Esophagus mucosa (tissue), 1 donor: ENCODE data around the gene EIF3B. TPM values are rescaled to one million over a fixed set of nuclear protein-coding genes. Genes with fewer than 3 reads are reported as not detected.
"Not testable (repeated sequence)": the region's sequence is repeated elsewhere in the genome, so short reads cannot be mapped to it uniquely, and the experiment has no call there.

ENCODE experiments used
- ATAC-seq: fragments of 200-7000 bp; cut with Tn5 transposase; one replicate; pipeline ENCODE4 v1.9.1; 2020
- total RNA-seq: library from RNA; stranded (reverse); gene quantifications from one replicate; pipeline ENCODE4 v1.2.4, GENCODE V29; 2023
- donor health status: DM: yes; HTN: yes; CAD: no.

Gene EIF3B
- total RNA-seq, 1 donor from 2014 or later = 119 TPM

DNA sequence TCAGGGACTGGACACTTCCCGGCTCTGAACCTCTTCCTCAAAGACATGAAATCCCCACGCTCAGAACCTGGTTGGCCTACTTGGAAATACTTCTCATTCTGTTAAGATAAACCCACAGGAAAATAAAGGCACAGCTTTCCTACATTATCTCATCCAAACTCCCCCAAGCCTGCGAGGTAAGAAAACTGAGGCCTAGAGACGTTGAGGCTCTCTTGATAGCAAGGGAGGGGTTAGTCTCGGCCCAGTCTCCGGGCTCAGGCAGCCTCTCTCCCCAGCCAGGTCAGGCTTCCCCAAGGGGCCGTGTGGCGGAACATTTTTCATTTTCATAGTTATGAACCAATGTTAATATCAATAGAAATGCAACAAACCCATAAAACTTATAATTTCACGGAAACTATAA is 4.6 kb upstream of the EIF3B start:
- no peak for ATAC-seq

DNA sequence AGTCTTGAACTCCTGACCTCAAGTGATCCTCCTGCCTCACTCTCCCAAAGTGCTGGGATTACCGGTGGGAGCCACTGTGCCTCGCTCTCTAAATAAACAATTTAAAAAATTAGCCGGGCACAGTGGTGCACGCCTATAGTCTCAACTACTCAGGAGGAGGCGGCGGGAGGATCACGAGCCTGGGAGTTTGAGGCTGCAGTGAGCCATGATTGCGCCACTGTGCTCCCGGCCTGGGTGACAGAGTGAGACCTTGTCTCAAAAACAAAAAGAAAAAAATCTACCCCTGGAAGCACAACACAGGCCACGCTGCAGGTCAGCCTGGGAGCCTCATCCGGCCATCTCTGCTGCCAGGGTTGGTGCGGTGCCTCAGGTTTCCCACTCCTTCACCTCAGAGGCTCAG is 3.8 kb upstream of the EIF3B start:
- no peak for ATAC-seq

DNA sequence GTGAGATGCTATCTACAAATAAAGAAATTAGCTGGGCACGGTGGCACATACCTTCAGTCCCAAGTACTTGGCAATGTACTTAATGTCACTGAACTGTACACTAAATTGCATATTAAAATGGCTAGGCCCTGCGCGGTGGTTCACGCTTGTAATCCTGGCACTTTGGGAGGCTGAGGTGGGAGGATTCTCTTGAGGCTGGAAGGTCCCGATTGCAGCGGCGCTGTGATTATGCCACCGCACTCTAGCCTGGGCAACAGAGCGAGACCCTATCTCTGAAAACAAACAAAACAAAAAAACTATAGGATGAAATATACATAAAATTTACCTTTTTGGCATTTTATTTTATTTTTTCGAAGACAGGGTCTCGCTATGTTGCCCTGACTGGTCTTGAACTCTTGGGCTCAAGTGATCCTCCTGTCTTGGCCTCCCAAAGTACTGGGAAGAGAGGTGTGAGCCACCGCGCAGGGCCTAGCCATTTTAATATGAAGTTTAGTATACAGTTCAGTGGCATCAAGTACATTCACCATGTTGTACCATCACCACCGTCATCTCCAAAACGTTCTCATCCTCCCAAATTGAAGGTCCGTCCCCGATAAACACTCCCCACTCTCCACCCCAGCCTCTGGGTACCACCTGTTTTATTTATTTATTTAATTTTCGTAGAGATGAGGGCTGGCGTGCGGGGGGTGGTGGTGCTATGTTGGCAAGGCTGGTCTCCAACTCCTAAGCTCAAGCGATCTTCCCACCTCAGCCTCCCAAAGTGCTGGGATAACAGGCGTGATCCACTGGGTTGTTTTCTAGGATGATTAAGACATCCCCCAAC is 1.3 kb upstream of the EIF3B start:
- ATAC-seq = no peak

DNA sequence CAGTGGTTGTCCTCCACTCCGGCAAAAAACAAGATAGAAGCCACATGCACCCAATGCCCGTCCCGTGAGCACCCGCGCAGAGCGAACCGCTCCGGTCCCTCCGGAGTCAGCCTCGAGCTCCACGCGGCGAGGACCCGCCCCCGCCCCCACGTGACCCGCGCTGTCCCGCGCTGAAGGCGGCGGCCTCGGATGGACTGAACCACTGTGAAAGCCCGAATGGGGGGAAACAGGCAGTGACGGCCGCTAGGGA is 766 bp upstream of the EIF3B start:
- peak; percentile 85 for ATAC-seq

DNA sequence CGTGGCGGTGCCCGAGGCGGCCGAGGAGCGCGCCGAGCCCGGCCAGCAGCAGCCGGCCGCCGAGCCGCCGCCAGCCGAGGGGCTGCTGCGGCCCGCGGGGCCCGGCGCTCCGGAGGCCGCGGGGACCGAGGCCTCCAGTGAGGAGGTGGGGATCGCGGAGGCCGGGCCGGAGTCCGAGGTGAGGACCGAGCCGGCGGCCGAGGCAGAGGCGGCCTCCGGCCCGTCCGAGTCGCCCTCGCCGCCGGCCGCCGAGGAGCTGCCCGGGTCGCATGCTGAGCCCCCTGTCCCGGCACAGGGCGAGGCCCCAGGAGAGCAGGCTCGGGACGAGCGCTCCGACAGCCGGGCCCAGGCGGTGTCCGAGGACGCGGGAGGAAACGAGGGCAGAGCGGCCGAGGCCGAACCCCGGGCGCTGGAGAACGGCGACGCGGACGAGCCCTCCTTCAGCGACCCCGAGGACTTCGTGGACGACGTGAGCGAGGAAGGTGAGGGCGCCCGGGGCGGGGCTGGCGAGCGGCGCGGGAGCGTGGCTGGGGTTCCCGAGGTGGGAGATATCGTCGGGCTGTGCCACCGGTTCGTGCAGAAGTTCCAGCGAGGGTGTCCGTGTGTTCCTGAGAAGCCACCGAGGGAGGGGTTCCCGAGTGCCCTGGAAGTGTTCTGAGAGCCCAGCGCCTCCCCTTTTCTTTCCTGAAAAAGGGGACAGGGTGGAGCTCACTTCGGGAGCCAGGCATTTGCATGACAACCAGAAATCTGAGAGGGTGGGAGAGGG is 495 bp downstream of the EIF3B start:
- peak; percentile 3 for ATAC-seq

DNA sequence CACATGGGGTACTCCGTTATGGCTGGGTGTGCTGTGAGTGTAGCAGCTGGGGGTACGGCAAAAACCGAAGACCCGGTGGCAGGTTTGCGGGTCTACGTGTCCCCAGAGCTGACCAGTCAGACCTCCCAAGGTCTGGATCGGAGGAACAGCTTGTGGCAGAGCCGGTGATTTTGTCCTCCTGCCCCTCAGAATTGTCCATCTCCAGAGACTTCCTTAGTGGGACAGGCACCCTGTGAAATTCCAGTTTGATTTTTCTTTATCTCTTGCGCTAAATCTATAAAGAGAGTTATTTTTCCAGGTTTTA is 1.0 kb downstream of the EIF3B start:
- no peak for ATAC-seq

DNA sequence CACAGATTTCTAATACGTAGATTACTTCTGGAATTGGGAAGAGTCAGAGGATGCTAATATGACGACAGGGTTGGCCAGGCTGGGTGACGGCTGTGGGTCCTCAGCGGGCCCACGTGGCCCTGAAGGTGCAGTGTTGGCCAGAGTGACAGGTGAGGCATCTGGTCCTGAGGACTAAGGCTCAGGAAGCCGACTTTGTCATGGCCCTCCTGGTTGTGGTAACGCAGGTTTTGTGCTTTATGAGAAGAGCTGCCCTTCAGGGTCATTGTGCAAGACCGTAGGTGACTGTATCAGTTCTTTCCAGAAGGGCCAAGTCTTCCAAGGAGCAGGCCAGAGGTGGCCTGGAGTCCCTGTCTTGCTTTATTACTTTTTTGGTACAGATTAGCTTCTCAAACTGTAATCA is 2.5 kb downstream of the EIF3B start:
- peak; percentile 26 for ATAC-seq

DNA sequence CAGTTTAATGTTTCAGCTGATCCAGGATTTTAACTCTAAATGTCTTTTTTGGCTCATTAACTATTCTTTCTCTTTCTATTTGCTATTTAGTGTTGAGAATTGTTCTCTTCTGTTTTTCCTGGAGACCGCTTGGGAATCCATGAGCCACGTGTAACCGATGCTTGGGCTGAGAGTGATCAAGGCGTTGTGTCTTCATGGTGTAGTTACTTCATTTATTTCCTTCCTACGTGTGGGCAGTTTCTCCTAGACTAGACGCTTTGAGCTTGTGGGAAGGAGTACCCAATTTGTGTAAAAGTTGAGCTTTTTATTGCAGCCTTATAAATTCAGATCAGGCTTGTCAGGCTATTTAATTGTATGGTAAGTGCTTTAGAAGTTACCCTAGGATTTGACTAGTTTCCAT is 2.9 kb downstream of the EIF3B start:
- ATAC-seq = no peak

DNA sequence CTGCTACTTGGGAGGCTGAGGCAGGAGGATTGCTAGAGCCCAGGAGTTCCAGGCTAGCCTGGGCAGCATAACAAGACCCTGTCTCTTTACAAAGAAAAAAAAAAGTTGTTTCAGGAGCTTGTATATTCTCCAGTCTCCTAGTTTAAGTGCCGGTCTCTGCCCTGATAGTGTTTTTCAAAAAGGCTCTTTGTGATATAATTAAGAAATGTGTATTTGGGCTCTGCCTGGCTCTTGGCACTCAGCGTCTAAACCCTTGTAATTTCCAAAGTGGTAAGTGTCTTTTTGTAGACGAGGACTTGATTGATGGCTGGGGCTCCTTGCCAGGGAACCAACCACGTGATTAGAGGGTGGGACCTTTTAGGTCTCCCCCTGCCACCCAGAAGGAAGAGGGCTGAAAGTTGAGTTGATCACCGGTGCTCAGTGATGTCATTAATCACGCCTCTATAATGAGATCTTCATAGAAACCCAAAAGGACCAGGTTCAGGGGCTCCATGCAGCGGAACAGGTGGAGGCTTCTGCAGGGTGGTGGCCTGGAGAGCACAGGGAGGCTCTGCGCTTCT is 4.4 kb downstream of the EIF3B start:
- no peak for ATAC-seq

DNA sequence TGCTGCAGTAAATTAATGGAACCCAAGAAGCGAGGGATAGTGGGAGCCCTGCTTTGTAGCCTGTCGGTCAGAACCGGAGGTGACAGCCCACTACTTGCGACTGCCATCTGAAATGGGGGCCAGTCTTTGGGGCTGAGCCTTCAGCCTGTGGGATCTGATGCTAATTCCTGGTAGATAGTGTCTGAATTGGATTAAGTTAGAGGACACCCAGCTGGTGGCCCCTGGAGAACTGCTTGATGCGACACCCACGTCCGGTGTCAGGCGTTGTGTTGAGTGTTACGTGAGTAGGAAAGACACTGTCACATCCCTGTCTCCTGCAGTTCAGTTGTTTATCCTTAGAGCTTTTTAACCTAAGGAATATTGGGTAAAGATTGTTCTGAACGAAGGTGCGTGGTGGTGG is 5.0 kb downstream of the EIF3B start:
- ATAC-seq = no peak

DNA sequence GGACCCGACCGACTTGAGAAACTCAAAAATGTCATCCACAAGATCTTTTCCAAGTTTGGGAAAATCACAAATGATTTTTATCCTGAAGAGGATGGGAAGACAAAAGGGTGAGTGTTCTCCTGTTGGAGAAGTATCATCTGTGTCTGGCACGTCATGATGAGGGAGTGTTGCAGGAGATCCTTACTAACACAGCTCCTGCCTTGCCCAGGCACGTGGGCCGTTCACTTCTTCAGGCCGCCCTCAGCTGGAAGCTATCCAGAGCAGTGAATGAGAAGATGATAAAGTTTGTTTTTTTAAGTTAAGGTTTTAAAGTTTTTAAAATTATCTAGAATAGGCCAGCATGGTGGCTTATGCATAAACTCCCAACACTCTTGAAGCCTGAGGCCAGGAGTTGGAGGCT is 6.2 kb downstream of the EIF3B start:
- ATAC-seq = peak; percentile 65

DNA sequence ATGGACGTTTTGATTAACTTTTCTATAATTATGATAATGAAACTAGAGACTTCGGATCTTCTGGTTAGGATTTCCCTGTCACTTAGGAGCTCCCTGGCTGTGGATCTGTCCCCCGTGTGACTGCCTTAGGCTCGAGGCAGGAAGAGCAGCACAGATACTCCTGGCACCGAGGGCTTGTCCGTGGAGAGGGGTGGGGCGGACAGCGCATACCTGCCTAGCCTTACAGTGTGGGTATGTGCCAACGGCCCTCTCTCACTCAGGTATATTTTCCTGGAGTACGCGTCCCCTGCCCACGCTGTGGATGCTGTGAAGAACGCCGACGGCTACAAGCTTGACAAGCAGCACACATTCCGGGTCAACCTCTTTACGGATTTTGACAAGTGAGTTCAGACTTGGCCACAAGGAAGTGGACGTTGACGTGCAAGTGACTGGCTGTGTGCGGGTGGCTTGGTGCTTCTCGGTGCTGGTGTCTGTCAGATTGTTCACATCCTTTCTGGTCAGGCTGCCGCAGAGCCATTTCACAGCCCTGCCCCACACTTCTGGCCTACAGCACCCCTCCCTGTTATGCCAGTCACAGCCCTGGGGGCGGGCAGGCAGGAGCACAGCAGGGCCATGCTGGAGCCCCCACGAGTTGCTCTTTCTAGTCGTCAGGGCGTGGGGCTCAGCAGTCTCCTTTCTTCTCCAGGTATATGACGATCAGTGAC is 7.9 kb downstream of the EIF3B start:
- ATAC-seq = peak; percentile 12

DNA sequence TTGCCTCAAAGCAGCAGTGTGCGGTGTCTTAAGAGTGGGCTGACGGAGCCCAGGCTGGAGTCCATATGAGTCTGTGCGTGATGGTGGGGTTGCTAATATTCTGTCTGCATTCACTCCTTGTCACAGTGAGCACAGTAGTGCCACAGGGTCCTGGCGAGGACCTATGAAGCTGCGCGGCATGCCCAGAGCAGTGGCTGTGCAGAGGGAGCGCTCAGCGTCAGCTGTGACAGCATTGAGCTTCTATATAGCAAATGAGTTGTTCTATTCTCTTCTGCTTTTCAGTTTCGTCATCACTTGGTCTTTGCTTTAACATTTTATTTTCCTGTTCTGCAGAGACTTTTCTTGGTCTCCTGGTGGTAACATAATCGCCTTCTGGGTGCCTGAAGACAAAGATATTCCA is 14.5 kb downstream of the EIF3B start:
- no peak for ATAC-seq

DNA sequence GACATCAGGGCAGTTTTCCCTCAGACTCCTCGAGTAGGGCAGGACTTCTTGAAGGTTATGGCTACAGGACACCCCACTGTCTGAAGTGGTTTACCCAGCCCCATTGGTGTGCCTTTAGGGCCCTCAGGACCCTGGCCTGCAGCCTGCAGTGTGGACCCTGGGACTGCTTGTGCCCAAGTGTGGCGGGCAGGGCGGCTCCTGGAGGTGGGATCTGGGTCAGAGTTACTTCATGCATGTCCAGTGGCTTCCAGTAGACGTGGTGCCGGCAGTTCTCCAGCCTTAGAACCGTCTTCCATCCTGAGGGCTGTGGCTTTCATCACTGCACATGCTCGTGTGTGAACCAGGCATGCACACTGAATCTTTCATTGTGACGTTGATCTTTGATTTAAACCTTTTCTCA is 16.7 kb downstream of the EIF3B start:
- ATAC-seq = peak; percentile 4

DNA sequence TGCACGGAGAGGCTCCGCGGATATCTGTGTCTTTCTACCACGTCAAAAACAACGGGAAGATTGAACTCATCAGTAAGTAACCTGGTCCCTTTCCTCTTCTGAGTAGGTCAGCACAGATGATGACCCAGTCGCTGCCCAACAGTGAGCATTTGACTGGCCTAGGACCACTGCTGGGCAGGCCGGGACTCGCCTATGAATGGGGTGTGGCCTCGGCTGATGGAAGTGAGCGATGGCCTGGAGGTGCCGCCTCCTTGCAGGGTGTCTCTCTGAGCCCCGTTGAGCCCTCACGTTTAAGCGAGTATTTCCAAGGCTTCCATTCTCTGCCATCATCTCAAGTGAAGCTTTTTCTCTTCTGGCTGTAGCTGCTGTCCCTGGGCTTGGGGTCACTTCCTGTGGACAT is 18.1 kb downstream of the EIF3B start:
- ATAC-seq = peak; percentile 30

DNA sequence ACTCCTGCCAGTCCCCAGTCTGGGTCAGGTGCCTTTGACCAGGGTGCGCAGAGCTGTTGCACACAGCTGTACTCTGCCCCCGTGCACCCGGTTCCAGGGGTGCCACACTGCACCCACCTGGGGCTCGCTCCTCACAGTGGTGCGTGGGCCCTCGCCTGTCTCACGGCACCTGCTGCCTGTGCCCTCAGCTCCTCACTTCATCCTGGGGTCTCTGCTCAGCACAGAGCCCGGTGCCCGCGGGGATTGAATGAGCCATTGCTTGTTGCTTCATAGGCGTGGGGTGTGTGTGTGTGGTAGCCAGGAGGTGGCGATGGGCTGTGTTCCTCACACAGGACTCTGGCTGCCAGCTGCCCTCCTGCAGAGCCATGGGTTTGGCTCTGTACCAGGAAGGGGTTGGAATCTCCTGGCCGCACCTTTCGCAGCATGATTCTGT is 18.5 kb downstream of the EIF3B start:
- ATAC-seq = peak; percentile 27

DNA sequence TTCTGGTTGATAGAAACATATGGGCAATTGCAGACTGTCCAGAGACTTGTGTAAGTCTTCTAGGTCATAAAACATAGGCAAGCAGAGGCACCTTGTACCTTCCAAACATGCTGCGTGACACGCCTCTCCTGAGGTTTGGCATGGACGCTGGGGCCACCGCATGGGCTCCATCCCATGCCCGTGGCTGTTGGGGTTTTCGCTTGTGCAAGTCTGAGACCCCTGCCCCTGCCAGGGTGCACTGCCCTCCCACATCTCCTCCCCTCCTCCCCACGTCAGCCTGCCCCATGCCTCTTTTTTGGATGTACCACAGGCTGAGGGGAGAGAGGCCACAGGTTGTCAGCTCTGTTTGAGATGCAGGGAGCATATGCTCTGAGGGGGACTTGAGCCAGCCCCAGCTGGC is 19.0 kb downstream of the EIF3B start:
- ATAC-seq = no peak

DNA sequence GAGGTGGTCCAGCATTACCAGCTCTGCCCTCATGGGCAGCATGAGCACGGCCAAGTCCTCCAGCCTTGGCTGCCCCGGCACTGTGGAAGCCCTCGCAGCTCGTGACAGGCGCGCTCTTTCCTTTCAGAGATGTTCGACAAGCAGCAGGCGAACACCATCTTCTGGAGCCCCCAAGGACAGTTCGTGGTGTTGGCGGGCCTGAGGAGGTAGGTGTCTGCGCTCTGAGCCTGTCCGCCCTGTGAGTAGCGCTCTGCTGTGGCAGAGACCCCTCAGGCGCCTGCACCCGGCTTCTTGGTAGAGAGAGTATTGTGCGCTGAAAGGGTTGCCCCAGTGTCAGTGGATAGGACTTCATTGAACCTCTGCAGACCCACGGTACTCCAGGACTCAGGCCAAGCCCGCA is 19.8 kb downstream of the EIF3B start:
- ATAC-seq = no peak

DNA sequence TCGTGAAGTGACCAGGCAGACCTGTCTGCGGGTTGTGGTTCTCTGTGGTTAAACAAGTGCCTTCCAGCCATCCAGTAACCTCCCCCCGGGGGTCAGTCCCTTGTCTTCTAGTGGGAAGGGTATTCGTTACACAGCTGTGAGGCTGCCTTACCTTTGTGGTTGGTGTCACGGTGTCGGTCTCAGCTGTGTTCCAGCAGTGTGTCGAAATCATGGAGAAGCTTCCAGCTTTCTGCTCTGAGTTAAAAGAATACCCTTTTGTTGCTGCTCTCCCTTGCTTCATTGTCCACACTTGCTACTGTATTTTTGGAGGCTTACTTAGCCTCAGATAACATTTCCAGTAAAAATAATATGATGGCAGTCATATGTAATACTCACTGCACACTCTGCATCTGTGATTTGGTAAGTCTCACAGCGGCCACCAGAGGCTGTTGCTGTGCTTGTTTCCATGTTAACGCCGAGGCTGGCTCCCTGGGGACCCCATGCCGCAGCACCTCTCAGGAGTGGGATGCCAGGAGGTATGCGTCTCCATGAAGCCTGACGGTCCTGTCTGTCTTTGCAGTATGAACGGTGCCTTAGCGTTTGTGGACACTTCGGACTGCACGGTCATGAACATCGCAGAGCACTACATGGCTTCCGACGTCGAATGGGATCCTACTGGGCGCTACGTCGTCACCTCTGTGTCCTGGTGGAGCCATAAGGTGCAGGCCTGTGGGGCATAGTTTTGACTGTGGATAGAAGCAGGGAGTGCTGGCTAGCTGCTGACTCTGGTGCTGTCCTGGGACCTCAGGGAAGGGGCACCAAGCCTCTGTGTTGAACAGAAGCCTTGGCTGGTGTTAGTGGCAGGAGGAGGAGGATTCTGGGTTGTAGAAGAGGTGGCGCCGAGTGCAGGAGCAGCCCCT is 20.5 kb downstream of the EIF3B start:
- no peak for ATAC-seq

DNA sequence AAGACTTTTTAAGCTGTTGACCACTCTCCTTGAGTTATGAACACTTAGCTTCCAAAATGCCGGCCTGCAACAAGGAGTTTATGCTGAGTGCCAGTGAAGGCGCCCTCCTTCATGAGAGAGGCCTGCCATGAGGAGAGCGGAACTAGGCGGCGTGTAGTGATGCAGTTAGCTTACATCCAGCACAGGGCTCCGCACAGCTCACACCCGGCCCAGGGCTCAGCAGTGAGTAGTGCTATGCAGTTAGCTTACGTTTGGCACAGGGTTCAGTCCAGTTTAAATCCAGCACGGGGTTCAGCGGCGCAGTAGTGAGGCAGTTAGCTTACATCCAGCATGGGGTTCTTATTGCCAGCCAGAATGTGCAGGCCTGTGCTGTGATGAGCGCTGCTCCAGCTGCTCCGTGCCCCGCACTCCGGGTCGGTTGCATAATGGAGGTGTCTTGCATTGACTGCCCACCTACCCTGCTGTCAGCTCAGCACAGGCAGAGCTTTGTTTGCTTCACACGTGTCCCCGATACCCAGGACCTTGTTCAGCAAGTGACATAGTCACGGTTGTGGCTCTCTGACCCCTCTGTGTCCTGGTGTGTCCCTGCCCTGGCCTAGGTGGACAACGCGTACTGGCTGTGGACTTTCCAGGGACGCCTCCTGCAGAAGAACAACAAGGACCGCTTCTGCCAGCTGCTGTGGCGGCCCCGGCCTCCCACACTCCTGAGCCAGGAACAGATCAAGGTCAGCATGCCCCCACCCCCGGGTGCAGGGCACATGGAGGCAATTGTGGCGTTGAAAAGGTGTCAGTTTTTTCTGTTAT is 21.9 kb downstream of the EIF3B start:
- peak; percentile 10 for ATAC-seq

DNA sequence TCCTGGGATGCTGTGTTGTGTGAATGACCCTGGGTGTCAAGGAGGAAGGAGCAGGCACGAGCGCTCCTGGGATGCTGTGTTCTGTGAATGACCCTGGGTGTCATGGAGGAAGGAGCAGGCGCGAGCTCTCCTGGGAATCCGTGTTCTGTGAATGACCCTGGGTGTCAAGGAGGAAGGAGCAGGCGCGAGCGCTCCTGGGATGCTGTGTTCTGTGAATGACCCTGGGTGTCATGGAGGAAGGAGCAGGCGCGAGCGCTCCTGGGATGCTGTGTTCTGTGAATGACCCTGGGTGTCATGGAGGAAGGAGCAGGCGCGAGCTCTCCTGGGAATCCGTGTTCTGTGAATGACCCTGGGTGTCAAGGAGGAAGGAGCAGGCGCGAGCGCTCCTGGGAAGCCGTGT is 22.9 kb downstream of the EIF3B start:
- ATAC-seq = not testable (repeated sequence)

DNA sequence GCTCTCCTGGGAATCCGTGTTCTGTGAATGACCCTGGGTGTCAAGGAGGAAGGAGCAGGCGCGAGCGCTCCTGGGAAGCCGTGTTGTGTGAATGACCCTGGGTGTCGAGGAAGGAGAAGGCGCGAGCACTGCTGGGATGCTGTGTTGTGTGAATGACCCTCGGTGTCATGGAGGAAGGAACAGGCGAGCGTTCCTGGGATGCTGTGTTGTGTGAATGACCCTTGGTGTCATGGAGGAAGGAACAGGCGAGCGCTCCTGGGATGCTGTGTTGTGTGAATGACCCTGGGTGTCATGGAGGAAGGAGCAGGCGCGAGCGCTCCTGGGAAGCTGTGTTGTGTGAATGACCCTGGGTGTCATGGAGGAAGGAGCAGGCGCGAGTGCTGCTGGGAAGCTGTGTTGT is 23.5 kb downstream of the EIF3B start:
- ATAC-seq = not testable (repeated sequence)
